HepG2 (cell line): ENCODE measurements around the gene PRSS53. TPM values are rescaled to one million over a fixed set of nuclear protein-coding genes. Genes with fewer than 3 reads are reported as not detected.

Experiments used
- ARHGAP35 ChIP-seq: sonication (generic); formaldehyde crosslinking; IDR thresholded peaks from 2 replicates; pipeline ENCODE4 v1.9.0; 2022; ENCODE audit warnings: mild to moderate bottlenecking, inconsistent platforms, moderate library complexity, missing genetic modification reagents, borderline replicate concordance
- KLF11 ChIP-seq: IDR thresholded peaks from 2 replicates; pipeline ENCODE4 v1.6.1; 2016; ENCODE audit warnings: missing compliant biosample characterization
- MAF1 ChIP-seq: sonication (generic); formaldehyde crosslinking; IDR thresholded peaks from 2 replicates; pipeline ENCODE4 v1.5.0; 2020; ENCODE audit warnings: missing genetic modification reagents, borderline replicate concordance
- SAP130 ChIP-seq: IDR thresholded peaks from 2 replicates; pipeline ENCODE4 v1.6.1; 2016; ENCODE audit warnings: low read depth
- ZNF605 ChIP-seq: sonication (generic); formaldehyde crosslinking; IDR thresholded peaks from 2 replicates; pipeline ENCODE4 v1.8.0; 2022; ENCODE audit warnings: mild to moderate bottlenecking, missing genetic modification reagents
- ZNF652 ChIP-seq: IDR thresholded peaks from 2 replicates; pipeline ENCODE4 v1.6.1; 2016; ENCODE audit warnings: low read depth, borderline replicate concordance
- ZNF670 ChIP-seq: sonication (generic); formaldehyde crosslinking; IDR thresholded peaks from 2 replicates; pipeline ENCODE4 v1.8.0; 2022; ENCODE audit warnings: mild to moderate bottlenecking, missing genetic modification reagents, borderline replicate concordance
- polyA plus RNA-seq, 8 experiments: library from polyadenylated mRNA; depleted of rRNA in 3 of 8; stranded (reverse) in 7 of 8; unstranded in 1 of 8; fragments of >200 nt; fragmentation: Illumina TruSeq in 4 of 8; extraction: Trizol in 4 of 8; gene quantifications; 2 replicates each; pipeline versions ENCODE4 v1.2.1 to v1.2.3, GENCODE V29; 2011 to 2016; ENCODE audit warnings: low read depth in 4 of 8, missing spikeins in 1 of 8, mixed read lengths in 1 of 8; ENCODE audit not compliant: insufficient read depth in 1 of 8
- total RNA-seq, 5 experiments: library from RNA; depleted of rRNA; stranded (reverse); fragments of >200 nt; fragmentation: Illumina TruSeq; extraction: Trizol; gene quantifications; 2 replicates each; pipeline ENCODE4 v1.2.3, GENCODE V29; 2016; ENCODE audit warnings: low read depth in 1 of 5
- TF ChIP-seq, protein P1 (sequence below): sonication (generic); formaldehyde crosslinking; IDR thresholded peaks from 2 replicates; pipeline ENCODE4 v1.5.1; 2020; ENCODE audit warnings: mild to moderate bottlenecking, missing genetic modification reagents, borderline replicate concordance
- TF ChIP-seq, protein P2 (sequence below): sonication (generic); formaldehyde crosslinking; IDR thresholded peaks from 2 replicates; pipeline ENCODE4 v1.4.0; 2020; ENCODE audit warnings: mild to moderate bottlenecking, missing genetic modification reagents
- TF ChIP-seq, protein P3 (sequence below): sonication (generic); formaldehyde crosslinking; IDR thresholded peaks from 2 replicates; pipeline ENCODE4 v1.4.0; 2020; ENCODE audit warnings: missing genetic modification reagents
- TF ChIP-seq, protein P4 (sequence below), 2 experiments: sonication (generic) in 1 of 2; formaldehyde crosslinking in 1 of 2; IDR thresholded peaks; 2 replicates each; pipeline versions ENCODE4 v1.4.0 to v1.6.1; 2016 to 2020; ENCODE audit warnings: borderline replicate concordance in 1 of 2, low read depth in 1 of 2, mild to moderate bottlenecking in 1 of 2, missing genetic modification reagents in 1 of 2
- TF ChIP-seq, protein P5 (sequence below): sonication (generic); formaldehyde crosslinking; IDR thresholded peaks from 2 replicates; pipeline ENCODE4 v1.4.0; 2020; ENCODE audit warnings: mild to moderate bottlenecking, missing genetic modification reagents

Gene PRSS53
- total and polyA plus RNA-seq, 2 of the 13 experiments (the other 11 are each of a cell fraction or from before 2014, with no cell fraction given): 2.2 to 7.4 TPM

DNA sequence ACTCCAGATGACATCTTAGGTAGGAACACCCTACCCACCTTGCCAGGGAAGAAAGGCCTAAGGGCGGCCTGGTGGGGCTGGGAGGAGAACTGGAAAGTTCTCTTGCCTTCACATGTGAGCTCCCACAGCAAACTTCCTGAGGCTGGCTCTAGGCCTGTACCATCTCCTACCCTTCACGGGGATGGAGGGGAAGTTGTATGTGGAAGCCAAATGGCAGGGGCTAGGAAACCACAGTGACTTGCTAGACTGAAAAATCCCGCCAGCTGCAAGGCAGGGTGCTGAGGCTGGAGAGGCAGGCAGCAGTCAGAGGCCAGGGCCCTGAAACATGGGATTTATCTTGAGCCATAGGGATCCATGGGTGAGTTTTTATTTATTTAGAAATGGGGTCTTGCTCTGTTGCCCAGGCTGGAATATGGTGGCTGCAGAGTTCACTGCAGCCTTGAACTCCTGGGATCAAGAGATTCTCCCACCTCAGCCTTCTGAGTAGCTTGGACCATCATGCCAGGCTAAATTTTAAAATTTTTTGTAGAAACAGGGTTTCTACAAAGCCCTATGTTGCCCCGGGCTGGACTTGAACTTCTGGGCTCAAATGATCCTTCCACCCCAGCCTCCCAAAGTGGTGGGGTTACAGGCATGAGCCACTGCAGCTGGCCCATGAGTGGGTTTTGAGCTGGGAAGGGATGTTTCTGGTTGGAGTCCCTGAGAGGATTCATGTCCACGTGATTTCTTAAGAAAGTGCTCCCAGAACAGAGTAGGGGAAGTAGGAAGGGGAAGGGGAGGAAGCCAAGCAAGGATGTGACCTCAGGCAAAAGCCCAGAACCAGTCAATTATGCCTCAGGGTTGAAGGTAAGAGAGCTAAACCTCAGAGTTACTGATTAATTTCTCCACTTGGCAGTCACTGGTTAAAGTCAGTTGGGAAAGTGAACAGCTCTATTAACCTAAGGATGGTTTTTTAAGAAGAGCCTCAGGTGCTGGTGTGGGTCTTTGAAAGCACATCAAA lies 24.7 kb upstream of the PRSS53 start (continued):
- TF ChIP-seq SAP130 (CRISPR knock-in tag) (0 out of 2 replicates have a peak, but pooled peaks have one; percentile 49), MAF1 (no peak), ZNF605 (CRISPR knock-in tag) (no peak), ARHGAP35 (CRISPR knock-in tag) (no peak), ZNF652 (no peak), KLF11 (CRISPR knock-in tag) (no peak), ZNF670 (0 out of 2 replicates have a peak, but pooled peaks have one; percentile 18)
- TF ChIP-seq, protein P1, sequence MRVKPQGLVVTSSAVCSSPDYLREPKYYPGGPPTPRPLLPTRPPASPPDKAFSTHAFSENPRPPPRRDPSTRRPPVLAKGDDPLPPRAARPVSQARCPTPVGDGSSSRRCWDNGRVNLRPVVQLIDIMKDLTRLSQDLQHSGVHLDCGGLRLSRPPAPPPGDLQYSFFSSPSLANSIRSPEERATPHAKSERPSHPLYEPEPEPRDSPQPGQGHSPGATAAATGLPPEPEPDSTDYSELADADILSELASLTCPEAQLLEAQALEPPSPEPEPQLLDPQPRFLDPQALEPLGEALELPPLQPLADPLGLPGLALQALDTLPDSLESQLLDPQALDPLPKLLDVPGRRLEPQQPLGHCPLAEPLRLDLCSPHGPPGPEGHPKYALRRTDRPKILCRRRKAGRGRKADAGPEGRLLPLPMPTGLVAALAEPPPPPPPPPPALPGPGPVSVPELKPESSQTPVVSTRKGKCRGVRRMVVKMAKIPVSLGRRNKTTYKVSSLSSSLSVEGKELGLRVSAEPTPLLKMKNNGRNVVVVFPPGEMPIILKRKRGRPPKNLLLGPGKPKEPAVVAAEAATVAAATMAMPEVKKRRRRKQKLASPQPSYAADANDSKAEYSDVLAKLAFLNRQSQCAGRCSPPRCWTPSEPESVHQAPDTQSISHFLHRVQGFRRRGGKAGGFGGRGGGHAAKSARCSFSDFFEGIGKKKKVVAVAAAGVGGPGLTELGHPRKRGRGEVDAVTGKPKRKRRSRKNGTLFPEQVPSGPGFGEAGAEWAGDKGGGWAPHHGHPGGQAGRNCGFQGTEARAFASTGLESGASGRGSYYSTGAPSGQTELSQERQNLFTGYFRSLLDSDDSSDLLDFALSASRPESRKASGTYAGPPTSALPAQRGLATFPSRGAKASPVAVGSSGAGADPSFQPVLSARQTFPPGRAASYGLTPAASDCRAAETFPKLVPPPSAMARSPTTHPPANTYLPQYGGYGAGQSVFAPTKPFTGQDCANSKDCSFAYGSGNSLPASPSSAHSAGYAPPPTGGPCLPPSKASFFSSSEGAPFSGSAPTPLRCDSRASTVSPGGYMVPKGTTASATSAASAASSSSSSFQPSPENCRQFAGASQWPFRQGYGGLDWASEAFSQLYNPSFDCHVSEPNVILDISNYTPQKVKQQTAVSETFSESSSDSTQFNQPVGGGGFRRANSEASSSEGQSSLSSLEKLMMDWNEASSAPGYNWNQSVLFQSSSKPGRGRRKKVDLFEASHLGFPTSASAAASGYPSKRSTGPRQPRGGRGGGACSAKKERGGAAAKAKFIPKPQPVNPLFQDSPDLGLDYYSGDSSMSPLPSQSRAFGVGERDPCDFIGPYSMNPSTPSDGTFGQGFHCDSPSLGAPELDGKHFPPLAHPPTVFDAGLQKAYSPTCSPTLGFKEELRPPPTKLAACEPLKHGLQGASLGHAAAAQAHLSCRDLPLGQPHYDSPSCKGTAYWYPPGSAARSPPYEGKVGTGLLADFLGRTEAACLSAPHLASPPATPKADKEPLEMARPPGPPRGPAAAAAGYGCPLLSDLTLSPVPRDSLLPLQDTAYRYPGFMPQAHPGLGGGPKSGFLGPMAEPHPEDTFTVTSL (CRISPR knock-in tag): 0 out of 2 replicates have a peak, but pooled peaks have one; percentile 26
- TF ChIP-seq, protein P2, sequence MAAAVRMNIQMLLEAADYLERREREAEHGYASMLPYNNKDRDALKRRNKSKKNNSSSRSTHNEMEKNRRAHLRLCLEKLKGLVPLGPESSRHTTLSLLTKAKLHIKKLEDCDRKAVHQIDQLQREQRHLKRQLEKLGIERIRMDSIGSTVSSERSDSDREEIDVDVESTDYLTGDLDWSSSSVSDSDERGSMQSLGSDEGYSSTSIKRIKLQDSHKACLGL: no peak
- TF ChIP-seq, protein P3, sequence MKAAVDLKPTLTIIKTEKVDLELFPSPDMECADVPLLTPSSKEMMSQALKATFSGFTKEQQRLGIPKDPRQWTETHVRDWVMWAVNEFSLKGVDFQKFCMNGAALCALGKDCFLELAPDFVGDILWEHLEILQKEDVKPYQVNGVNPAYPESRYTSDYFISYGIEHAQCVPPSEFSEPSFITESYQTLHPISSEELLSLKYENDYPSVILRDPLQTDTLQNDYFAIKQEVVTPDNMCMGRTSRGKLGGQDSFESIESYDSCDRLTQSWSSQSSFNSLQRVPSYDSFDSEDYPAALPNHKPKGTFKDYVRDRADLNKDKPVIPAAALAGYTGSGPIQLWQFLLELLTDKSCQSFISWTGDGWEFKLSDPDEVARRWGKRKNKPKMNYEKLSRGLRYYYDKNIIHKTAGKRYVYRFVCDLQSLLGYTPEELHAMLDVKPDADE (CRISPR knock-in tag): no peak
- TF ChIP-seq, protein P4, sequence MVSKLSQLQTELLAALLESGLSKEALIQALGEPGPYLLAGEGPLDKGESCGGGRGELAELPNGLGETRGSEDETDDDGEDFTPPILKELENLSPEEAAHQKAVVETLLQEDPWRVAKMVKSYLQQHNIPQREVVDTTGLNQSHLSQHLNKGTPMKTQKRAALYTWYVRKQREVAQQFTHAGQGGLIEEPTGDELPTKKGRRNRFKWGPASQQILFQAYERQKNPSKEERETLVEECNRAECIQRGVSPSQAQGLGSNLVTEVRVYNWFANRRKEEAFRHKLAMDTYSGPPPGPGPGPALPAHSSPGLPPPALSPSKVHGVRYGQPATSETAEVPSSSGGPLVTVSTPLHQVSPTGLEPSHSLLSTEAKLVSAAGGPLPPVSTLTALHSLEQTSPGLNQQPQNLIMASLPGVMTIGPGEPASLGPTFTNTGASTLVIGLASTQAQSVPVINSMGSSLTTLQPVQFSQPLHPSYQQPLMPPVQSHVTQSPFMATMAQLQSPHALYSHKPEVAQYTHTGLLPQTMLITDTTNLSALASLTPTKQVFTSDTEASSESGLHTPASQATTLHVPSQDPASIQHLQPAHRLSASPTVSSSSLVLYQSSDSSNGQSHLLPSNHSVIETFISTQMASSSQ (IDR thresholded peaks at IDR 0.05; ENCODE audit: low read depth): peak; percentile 73
- TF ChIP-seq, protein P4 (CRISPR knock-in tag; IDR thresholded peaks at IDR 0.05; ENCODE audit: borderline replicate concordance): no peak; the same call in 1 of the 2 replicates
- TF ChIP-seq, protein P5, sequence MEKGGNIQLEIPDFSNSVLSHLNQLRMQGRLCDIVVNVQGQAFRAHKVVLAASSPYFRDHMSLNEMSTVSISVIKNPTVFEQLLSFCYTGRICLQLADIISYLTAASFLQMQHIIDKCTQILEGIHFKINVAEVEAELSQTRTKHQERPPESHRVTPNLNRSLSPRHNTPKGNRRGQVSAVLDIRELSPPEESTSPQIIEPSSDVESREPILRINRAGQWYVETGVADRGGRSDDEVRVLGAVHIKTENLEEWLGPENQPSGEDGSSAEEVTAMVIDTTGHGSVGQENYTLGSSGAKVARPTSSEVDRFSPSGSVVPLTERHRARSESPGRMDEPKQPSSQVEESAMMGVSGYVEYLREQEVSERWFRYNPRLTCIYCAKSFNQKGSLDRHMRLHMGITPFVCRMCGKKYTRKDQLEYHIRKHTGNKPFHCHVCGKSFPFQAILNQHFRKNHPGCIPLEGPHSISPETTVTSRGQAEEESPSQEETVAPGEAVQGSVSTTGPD (CRISPR knock-in tag): no peak
